Measurements from ENCODE around the gene PDGFC.
A peak's percentile ranks its signal among the peaks of the same experiment; 100 is the strongest.
"Not testable (repeated sequence)": the region's sequence is repeated elsewhere in the genome, so short reads cannot be mapped to it uniquely, and the experiment has no call there.

The PDGFC gene

DNA sequence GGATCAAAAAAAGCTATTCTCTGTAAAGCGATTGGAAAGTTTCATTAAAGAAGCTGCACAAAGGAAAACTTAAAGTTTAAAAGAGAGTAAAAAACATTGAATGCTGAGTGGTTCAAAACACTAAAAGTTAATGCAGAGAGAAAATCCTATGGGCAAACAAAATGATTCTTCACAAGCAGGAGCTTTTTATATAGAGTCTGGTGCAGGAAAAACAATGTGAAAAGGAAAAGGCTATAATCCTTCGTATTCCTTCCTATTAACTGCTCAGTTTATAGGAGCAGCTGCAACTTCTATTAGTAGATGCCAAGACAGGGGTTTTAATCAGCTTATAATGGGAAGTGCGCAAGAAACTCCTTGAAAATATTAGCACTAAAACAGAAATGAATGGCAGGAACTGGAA is 100.7 kb downstream of the PDGFC start:
- Mint-ChIP-seq H3K27me3 (ENCODE audit: low read depth) (no peaks in the 10 kb centered on the region), H3K36me3 (ENCODE audit: low read depth) (no peaks in the 10 kb centered on the region), H3K4me3 (no peak overlapping the region), H3K27ac (peak overlapping the region in 2 of 3 experiments; percentile 32 to 67), H3K9me3 (no peaks in the 10 kb centered on the region), H3K4me1 (peaks cover 14% of the 10 kb centered on the region)
- TF ChIP-seq CTCF (IDR thresholded peaks at IDR 0.05; ENCODE audit: unreplicated experiment in 3 of 3) = no peak

DNA sequence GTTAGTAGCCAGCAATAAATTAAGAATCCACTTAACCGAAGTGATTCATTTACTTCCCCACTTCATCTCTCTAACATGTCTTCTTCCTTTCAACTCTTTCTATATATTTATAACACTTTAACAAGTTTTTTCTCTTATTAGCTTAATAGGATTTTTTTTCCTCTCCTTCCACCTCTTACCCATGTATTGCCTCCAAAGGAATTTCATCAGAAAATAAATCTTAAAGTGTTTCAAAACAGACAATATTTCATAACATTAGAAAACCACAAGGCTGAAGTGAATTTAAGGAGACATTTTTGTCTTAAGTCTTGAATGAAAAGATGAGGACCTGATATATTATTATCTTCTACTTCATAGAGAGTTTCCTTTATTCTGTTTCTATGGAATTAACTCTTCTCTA is 101.5 kb downstream of the PDGFC start:
- TF ChIP-seq CTCF (IDR thresholded peaks at IDR 0.05; ENCODE audit: unreplicated experiment in 3 of 3) = no peak
- no peaks in the 10 kb centered on the region for H3K27me3 Mint-ChIP-seq (ENCODE audit: low read depth)
- no peak overlapping the region for H3K27ac Mint-ChIP-seq
- H3K9me3 Mint-ChIP-seq = peaks cover 3% of the 10 kb centered on the region
- H3K36me3 Mint-ChIP-seq (ENCODE audit: low read depth) = peaks cover 4% of the 10 kb centered on the region
- H3K4me1 Mint-ChIP-seq = peaks cover 14% of the 10 kb centered on the region
- H3K4me3 Mint-ChIP-seq = no peak overlapping the region

- not testable (repeated sequence) for H3K4me3 Mint-ChIP-seq; H3K27me3 Mint-ChIP-seq (ENCODE audit: low read depth); H3K36me3 Mint-ChIP-seq (ENCODE audit: low read depth); H3K9me3 Mint-ChIP-seq; H3K27ac Mint-ChIP-seq
- peaks cover 12% of the 10 kb centered on the region for H3K4me1 Mint-ChIP-seq
These were observed 105.5 kb downstream of the PDGFC start for GRCh38 chr4:156866088-156866487.

- Mint-ChIP-seq H3K27ac (no peak overlapping the region), H3K27me3 (ENCODE audit: low read depth) (no peaks in the 10 kb centered on the region), H3K4me1 (peaks cover 6% of the 10 kb centered on the region), H3K4me3 (no peak overlapping the region), H3K9me3 (peaks cover 3% of the 10 kb centered on the region), H3K36me3 (ENCODE audit: low read depth) (peaks cover 4% of the 10 kb centered on the region)
- no peak for TF ChIP-seq CTCF (IDR thresholded peaks at IDR 0.05; ENCODE audit: unreplicated experiment in 3 of 3)
These were observed 106.1 kb downstream of the PDGFC start for GRCh38 chr4:156865451-156865850.

GRCh38 chr4:156858071-156858470 is 113.5 kb downstream of the PDGFC start:
- no peak overlapping the region for H3K4me3 Mint-ChIP-seq
- H3K27ac Mint-ChIP-seq = no peak overlapping the region
- H3K36me3 Mint-ChIP-seq (ENCODE audit: low read depth) = no peaks in the 10 kb centered on the region
- TF ChIP-seq CTCF (IDR thresholded peaks at IDR 0.05; ENCODE audit: unreplicated experiment in 3 of 3) = no peak
- H3K4me1 Mint-ChIP-seq = no peaks in the 10 kb centered on the region
- no peaks in the 10 kb centered on the region for H3K27me3 Mint-ChIP-seq (ENCODE audit: low read depth)
- no peaks in the 10 kb centered on the region for H3K9me3 Mint-ChIP-seq

DNA sequence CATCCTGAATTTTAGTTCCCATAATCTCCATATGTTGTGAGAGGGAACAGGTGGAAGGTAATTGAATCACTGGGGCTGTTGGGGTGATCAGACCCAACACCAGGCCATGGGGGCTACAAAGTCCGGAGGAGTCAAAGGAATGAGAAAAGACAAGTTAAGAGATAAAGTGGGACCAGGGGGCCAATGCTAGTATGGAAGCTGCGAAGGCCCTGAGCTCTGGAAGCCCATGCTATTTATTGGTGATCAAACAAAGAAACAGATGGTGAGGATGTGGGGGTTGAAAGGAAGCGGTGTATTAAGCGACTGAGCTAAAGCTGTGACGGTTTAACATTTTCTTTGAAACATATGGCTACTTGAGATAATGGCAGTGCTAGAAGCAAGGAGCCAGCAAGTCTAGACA is 132.8 kb downstream of the PDGFC start:
- Mint-ChIP-seq H3K36me3 (ENCODE audit: low read depth) (peaks cover 76% of the 10 kb centered on the region), H3K4me1 (no peaks in the 10 kb centered on the region), H3K9me3 (peaks cover 42% of the 10 kb centered on the region), H3K27ac (no peak overlapping the region), H3K27me3 (ENCODE audit: low read depth) (no peaks in the 10 kb centered on the region), H3K4me3 (no peak overlapping the region)
- no peak for TF ChIP-seq CTCF (IDR thresholded peaks at IDR 0.05; ENCODE audit: unreplicated experiment in 3 of 3)
